Measurements from ENCODE around the gene NRAP. TPM values are rescaled to one million over a fixed set of nuclear protein-coding genes. Genes with fewer than 3 reads are reported as not detected.

Gene NRAP
- total and polyA plus RNA-seq, 4 donors: 0.05 to 0.13 (median 0.10) TPM

- no peaks in the 10 kb centered on the region for H3K9me3 ChIP-seq (ENCODE audit: control insufficient read depth in 4 of 4, low read length in 3 of 4)
- no peaks in the 10 kb centered on the region for H3K27me3 ChIP-seq (ENCODE audit: control insufficient read depth in 4 of 4, insufficient read depth in 4 of 4, low read length in 3 of 4)
- H3K27ac ChIP-seq (ENCODE audit: low read depth in 1 of 2, low read length in 2 of 2): peak overlapping the region; percentile 34 to 68
- peak overlapping the region; percentile 15 to 16 for H3K9ac ChIP-seq (ENCODE audit: low read depth in 1 of 2, low read length in 2 of 2)
- WGBS: 31% methylated on average over 9 of the region's 9 CpGs
- TF ChIP-seq, protein P1, sequence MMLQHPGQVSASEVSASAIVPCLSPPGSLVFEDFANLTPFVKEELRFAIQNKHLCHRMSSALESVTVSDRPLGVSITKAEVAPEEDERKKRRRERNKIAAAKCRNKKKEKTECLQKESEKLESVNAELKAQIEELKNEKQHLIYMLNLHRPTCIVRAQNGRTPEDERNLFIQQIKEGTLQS (IDR thresholded peaks at IDR 0.05): no peak
- TF ChIP-seq HNF4A (conservative IDR thresholded peaks at IDR 0.05): peak; percentile 29 to 54
- TF ChIP-seq JUND (IDR thresholded peaks at IDR 0.05): peak in 1 of 2 donors; percentile 43
- TF ChIP-seq SP1 (IDR thresholded peaks at IDR 0.05): no peak
- TF ChIP-seq, protein P2, sequence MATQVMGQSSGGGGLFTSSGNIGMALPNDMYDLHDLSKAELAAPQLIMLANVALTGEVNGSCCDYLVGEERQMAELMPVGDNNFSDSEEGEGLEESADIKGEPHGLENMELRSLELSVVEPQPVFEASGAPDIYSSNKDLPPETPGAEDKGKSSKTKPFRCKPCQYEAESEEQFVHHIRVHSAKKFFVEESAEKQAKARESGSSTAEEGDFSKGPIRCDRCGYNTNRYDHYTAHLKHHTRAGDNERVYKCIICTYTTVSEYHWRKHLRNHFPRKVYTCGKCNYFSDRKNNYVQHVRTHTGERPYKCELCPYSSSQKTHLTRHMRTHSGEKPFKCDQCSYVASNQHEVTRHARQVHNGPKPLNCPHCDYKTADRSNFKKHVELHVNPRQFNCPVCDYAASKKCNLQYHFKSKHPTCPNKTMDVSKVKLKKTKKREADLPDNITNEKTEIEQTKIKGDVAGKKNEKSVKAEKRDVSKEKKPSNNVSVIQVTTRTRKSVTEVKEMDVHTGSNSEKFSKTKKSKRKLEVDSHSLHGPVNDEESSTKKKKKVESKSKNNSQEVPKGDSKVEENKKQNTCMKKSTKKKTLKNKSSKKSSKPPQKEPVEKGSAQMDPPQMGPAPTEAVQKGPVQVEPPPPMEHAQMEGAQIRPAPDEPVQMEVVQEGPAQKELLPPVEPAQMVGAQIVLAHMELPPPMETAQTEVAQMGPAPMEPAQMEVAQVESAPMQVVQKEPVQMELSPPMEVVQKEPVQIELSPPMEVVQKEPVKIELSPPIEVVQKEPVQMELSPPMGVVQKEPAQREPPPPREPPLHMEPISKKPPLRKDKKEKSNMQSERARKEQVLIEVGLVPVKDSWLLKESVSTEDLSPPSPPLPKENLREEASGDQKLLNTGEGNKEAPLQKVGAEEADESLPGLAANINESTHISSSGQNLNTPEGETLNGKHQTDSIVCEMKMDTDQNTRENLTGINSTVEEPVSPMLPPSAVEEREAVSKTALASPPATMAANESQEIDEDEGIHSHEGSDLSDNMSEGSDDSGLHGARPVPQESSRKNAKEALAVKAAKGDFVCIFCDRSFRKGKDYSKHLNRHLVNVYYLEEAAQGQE (IDR thresholded peaks at IDR 0.05): no peak
- TF ChIP-seq YY1 (IDR thresholded peaks at IDR 0.05): peak; percentile 79
- no peak for TF ChIP-seq RXRA (IDR thresholded peaks at IDR 0.05)
- TF ChIP-seq, protein P3, sequence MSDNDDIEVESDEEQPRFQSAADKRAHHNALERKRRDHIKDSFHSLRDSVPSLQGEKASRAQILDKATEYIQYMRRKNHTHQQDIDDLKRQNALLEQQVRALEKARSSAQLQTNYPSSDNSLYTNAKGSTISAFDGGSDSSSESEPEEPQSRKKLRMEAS (IDR thresholded peaks at IDR 0.05): no peak
- DNase-seq (ENCODE audit: low spot score): no peak
- peak overlapping the region in 2 of 3 donors; percentile 8 to 30 for H3K4me3 ChIP-seq (ENCODE audit: low read depth in 1 of 3, low read length in 3 of 3)
- H3K4me1 ChIP-seq (ENCODE audit: control insufficient read depth in 4 of 4, insufficient read depth in 4 of 4, low read length in 3 of 4): peaks cover 13 to 70% (median 63%) of the 10 kb centered on the region in 4 donors
- H3K36me3 ChIP-seq (ENCODE audit: control insufficient read depth in 4 of 4, insufficient read depth in 3 of 4, low read depth in 1 of 4, low read length in 3 of 4): no peaks in the 10 kb centered on the region
These were observed 105.9 kb downstream of the NRAP start for GRCh38 chr10:113557903-113558321.

DNA sequence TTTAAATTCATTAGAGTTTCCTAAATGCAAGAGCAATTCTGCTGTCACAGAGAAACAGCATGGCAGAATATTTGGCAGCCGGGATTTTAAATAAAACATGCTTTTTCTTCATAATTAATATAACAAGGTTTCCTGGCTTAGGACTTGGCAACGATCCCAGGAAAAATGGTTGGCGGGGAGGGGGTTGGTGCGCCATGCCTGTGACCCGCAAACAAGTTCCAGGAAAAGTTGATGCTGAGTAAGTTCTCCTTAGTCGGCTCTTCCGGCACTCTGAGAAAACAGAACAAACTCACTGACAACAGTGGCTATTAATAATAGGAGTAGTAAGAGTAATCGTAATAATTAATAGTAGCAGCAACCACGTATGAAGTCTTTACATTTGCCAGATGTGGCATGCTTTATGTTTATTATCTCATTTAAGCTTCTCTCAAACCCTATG is 106.4 kb downstream of the NRAP start:
- 15% methylated on average over 9 of the region's 9 CpGs for WGBS
- TF ChIP-seq JUND (IDR thresholded peaks at IDR 0.05) (no peak), NR2F2 (IDR thresholded peaks at IDR 0.05) (peak; percentile 59)
- H3K9ac ChIP-seq (ENCODE audit: low read depth in 1 of 2, low read length in 2 of 2): peak overlapping the region; percentile 15 to 30
- H3K36me3 ChIP-seq (ENCODE audit: control insufficient read depth in 4 of 4, insufficient read depth in 3 of 4, low read depth in 1 of 4, low read length in 3 of 4): no peaks in the 10 kb centered on the region
- peak overlapping the region in 2 of 3 donors; percentile 8 to 30 for H3K4me3 ChIP-seq (ENCODE audit: low read depth in 1 of 3, low read length in 3 of 3)
- peaks cover 13 to 69% (median 61%) of the 10 kb centered on the region in 4 donors for H3K4me1 ChIP-seq (ENCODE audit: control insufficient read depth in 4 of 4, insufficient read depth in 4 of 4, low read length in 3 of 4)
- DNase-seq (ENCODE audit: low spot score): no peak
- H3K27ac ChIP-seq (ENCODE audit: low read depth in 1 of 2, low read length in 2 of 2): peak overlapping the region; percentile 34 to 68
- H3K9me3 ChIP-seq (ENCODE audit: control insufficient read depth in 4 of 4, low read length in 3 of 4): no peaks in the 10 kb centered on the region
- H3K27me3 ChIP-seq (ENCODE audit: control insufficient read depth in 4 of 4, insufficient read depth in 4 of 4, low read length in 3 of 4): no peaks in the 10 kb centered on the region

- peak overlapping the region; percentile 36 to 88 (median 72) for H3K4me3 ChIP-seq (ENCODE audit: low read depth in 1 of 3, low read length in 3 of 3)
- H3K27ac ChIP-seq (ENCODE audit: low read depth in 1 of 2, low read length in 2 of 2): peak overlapping the region; percentile 85 to 88
- TF ChIP-seq EGR1 (IDR thresholded peaks at IDR 0.05; ENCODE audit: low read depth in 2 of 2): no peak
- TF ChIP-seq HNF4A (conservative IDR thresholded peaks at IDR 0.05): peak in 1 of 2 donors; percentile 26
- TF ChIP-seq RXRA (IDR thresholded peaks at IDR 0.05): no peak
- TF ChIP-seq GABPA (IDR thresholded peaks at IDR 0.05 in 1 of 2, conservative IDR thresholded peaks at IDR 0.05 in 1 of 2): no peak
- no peaks in the 10 kb centered on the region for H3K9me3 ChIP-seq (ENCODE audit: control insufficient read depth in 4 of 4, low read length in 3 of 4)
- no peaks in the 10 kb centered on the region for H3K36me3 ChIP-seq (ENCODE audit: control insufficient read depth in 4 of 4, insufficient read depth in 3 of 4, low read depth in 1 of 4, low read length in 3 of 4)
- H3K27me3 ChIP-seq (ENCODE audit: control insufficient read depth in 4 of 4, insufficient read depth in 4 of 4, low read length in 3 of 4): no peaks in the 10 kb centered on the region
- DNase-seq (ENCODE audit: low spot score): no peak
- peak overlapping the region in 1 of 2 donors; percentile 91 for H3K9ac ChIP-seq (ENCODE audit: low read depth in 1 of 2, low read length in 2 of 2)
- WGBS: 54% methylated on average over 1 of the region's 1 CpG
- H3K4me1 ChIP-seq (ENCODE audit: control insufficient read depth in 4 of 4, insufficient read depth in 4 of 4, low read length in 3 of 4): peaks cover 14 to 69% (median 54%) of the 10 kb centered on the region in 4 donors
These were observed 108.1 kb downstream of the NRAP start for GRCh38 chr10:113555751-113556150.

Measured in liver (tissue), 9 donors.